GM19240 (cell line): ENCODE measurements around the gene COPS6.

Experiments
- DNase-seq: peaks from one replicate; pipeline ENCODE4 v3.0.0; 2011; ENCODE audit warnings: low spot score; ENCODE audit not compliant: insufficient read length

COPS6 gene

GRCh38 chr7:100079024-100079560 is 9.7 kb upstream of the COPS6 start:
- no peak for DNase-seq

- no peak for DNase-seq
These were observed 7.7 kb upstream of the COPS6 start for GRCh38 chr7:100080907-100081534.

GRCh38 chr7:100081535-100082102 is 7.2 kb upstream of the COPS6 start, which contains the start of gene ZNF3:
ZNF3 (minus strand) TSS chr7:100081723; CDS start chr7:100077357, 4,366 bp downstream.
- DNase-seq, result peak; percentile 82

GRCh38 chr7:100082978-100083377 is 5.8 kb upstream of the COPS6 start:
- no peak for DNase-seq

- no peak for DNase-seq
These were observed 3.3 kb upstream of the COPS6 start for GRCh38 chr7:100085515-100085914.

- DNase-seq, result no peak
These were observed 1.6 kb upstream of the COPS6 start for GRCh38 chr7:100087055-100087750.

- no peak for DNase-seq
These were observed 611 bp upstream of the COPS6 start for GRCh38 chr7:100088095-100088620.

- DNase-seq, result no peak
These were observed 858 bp downstream of the COPS6 start for GRCh38 chr7:100089458-100090196.

- DNase-seq, result no peak
These were observed 2.0 kb downstream of the COPS6 start for GRCh38 chr7:100090527-100091410.

GRCh38 chr7:100091411-100092181 is 2.8 kb downstream of the COPS6 start:
- DNase-seq, result no peak

GRCh38 chr7:100093054-100093453 is 4.3 kb downstream of the COPS6 start:
- DNase-seq, result no peak

GRCh38 chr7:100093498-100093897 is 4.7 kb downstream of the COPS6 start:
- no peak for DNase-seq

- DNase-seq, result no peak
These were observed 5.2 kb downstream of the COPS6 start for GRCh38 chr7:100093925-100094486.

- DNase-seq, result no peak
These were observed 6.5 kb downstream of the COPS6 start for GRCh38 chr7:100095289-100095688.

GRCh38 chr7:100095704-100096103 is 6.9 kb downstream of the COPS6 start:
- DNase-seq, result no peak

GRCh38 chr7:100098913-100099312 is 10.1 kb downstream of the COPS6 start:
- no peak for DNase-seq

GRCh38 chr7:100099452-100099851 is 10.7 kb downstream of the COPS6 start:
- no peak for DNase-seq

- DNase-seq, result peak; percentile 87
These were observed 11.7 kb downstream of the COPS6 start for GRCh38 chr7:100100420-100101015.
